ENCODE measurements around the gene NAPB. TPM values are rescaled to one million over a fixed set of nuclear protein-coding genes. Genes with fewer than 3 reads are reported as not detected.

Gene NAPB
- total and polyA plus RNA-seq, 10 of the 15 experiments (the other 5 are each of a cell fraction or from before 2014, with no cell fraction given): 2.1 to 15.9 (median 7.2) TPM

- in situ Hi-C loops (cut with MboI): loop anchor here (25.0 kb wide), 2 partner anchors 1695 to 1895 kb away; partner anchors contain the start of gene ACSS1
- H3K4me2 ChIP-seq (ENCODE audit: control insufficient read depth, insufficient read depth): peak overlapping the region; percentile 35; the same call in 1 of the 2 replicates
- H3K79me2 ChIP-seq (ENCODE audit: control insufficient read depth, insufficient read depth, low read length): peaks cover 46% of the 10 kb centered on the region
- no peak overlapping the region for H2AFZ ChIP-seq (ENCODE audit: control insufficient read depth, low read depth, low read length)
- no peaks in the 10 kb centered on the region for H3K27me3 ChIP-seq (replicated peaks in 1 of 2; ENCODE audit: control insufficient read depth in 2 of 2, insufficient read depth in 2 of 2, low read length in 1 of 2)
- ChIA-PET RAD21 (ENCODE audit: unreplicated experiment) (interaction anchor here (1.8 kb wide), 1 partner anchor 17 kb away, joined by 12 read pairs; the partner anchor contains the start of gene NXT1), CTCF (interaction anchor here (0.6 to 1.3 kb wide), 3 partner anchors 18 to 1029 kb away, joined by 3 to 6 read pairs (median 3); partner anchors contain the start of gene NXT1), SMC1A (ENCODE audit: uncharacterized antibody, unreplicated experiment) (interaction anchor here (1.1 to 2.3 kb wide), 4 partner anchors 9 to 49 kb away, joined by 3 to 7 read pairs (median 4); no protein-coding TSS in a partner anchor), POLR2A (interaction anchor here (1.3 kb wide), 1 partner anchor 18 kb away, joined by 3 read pairs; no protein-coding TSS in a partner anchor)
- intact Hi-C loops (cut with micrococcal nuclease; ENCODE audit: unreplicated experiment): no loop called here
- H3K9me3 ChIP-seq (replicated peaks; ENCODE audit: control insufficient read depth, insufficient read depth, low read length): no peaks in the 10 kb centered on the region
- H3K4me1 ChIP-seq (ENCODE audit: control insufficient read depth, insufficient read depth, low read length): peaks cover 16% of the 10 kb centered on the region
- no peaks in the 10 kb centered on the region for H4K20me1 ChIP-seq (ENCODE audit: control insufficient read depth, insufficient read depth)
- no peak overlapping the region for H3K4me3 ChIP-seq
- DNase-seq (ENCODE audit: low read depth, low spot score) (no peak), FAIRE-seq (no peak), ATAC-seq (no peak)
- peaks cover 9 to 27% of the 10 kb centered on the region in 2 experiments for H3K36me3 ChIP-seq (ENCODE audit: control insufficient read depth in 2 of 2, insufficient read depth in 2 of 2, low read length in 1 of 2)
- no peak overlapping the region for H3K9ac ChIP-seq (ENCODE audit: control insufficient read depth, insufficient read depth, low read length)
- no TSS peak for BruUV-seq (replicated peaks)
- no peak overlapping the region for H3K27ac ChIP-seq (ENCODE audit: control insufficient read depth, insufficient read depth)
- TF ChIP-seq E2F4 (IDR thresholded peaks at IDR 0.05; ENCODE audit: low read depth, low read length) (no peak), BACH1 (IDR thresholded peaks at IDR 0.05; ENCODE audit: borderline replicate concordance) (no peak), SMARCA5 (IDR thresholded peaks at IDR 0.05) (no peak), CREB1 (IDR thresholded peaks at IDR 0.05; ENCODE audit: low read depth) (no peak), HDAC6 (IDR thresholded peaks at IDR 0.05; ENCODE audit: unreplicated experiment) (no peak), MAX (IDR thresholded peaks at IDR 0.05; ENCODE audit: low read depth, low read length) (no peak), YY1 (IDR thresholded peaks at IDR 0.05; ENCODE audit: low read depth, low read length) (no peak)
Observed at GRCh38 chr20:23367770-23368169, 53.5 kb downstream of the NAPB start.

Data from GM12878 (cell line).